Retina (tissue), 1 donor: Measurements from ENCODE around the gene PTPN11.
"Not testable (repeated sequence)": the region's sequence is repeated elsewhere in the genome, so short reads cannot be mapped to it uniquely, and the experiment has no call there.

ENCODE experiments used
- DNase-seq: peaks from one replicate; pipeline ENCODE4 v3.0.0-alpha.2; 2016

The PTPN11 gene

DNA sequence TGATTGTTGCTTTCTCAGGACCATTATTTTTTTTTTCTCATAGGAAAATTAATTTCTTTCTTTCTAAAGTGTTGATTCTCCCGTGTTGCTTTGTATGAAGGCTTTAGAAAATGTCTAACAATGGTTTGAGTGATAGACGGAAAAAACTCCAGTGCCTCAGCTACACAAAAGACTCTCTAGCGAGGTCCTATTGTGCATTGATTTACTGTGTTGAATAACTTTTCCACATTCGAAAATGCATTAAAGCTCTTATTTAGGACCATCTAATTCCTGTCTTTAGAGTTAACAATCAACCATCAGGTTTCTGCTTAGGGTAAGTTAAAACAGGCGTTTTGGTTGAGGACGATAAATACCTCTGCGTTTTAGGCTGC lies 99.6 kb downstream of the PTPN11 start:
- DNase-seq: no peak

DNA sequence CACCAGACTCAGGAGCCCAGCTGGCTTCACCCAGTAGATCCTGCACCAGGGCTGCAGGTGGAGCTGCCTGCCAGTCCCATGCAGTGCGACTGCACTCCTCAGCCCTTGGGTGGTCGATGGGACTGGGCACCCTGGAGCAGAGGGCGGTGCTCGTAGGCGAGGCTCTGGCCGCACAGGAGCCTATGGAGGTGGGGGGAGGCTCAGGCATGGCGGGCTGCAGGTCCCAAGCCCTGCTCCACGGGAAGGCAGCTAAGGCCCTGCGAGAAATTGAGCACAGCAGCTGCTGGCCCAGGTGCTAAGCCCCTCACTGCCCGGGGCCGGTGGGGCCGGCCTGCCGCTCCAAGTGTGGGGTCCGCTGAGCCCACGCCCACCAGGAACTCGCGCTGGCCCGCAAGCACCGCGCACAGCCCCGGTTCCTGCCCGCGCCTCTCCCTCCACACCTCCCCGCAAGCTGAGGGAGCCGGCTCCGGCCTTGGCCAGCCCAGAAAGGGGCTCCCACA lies 101.1 kb downstream of the PTPN11 start:
- DNase-seq: not testable (repeated sequence)

DNA sequence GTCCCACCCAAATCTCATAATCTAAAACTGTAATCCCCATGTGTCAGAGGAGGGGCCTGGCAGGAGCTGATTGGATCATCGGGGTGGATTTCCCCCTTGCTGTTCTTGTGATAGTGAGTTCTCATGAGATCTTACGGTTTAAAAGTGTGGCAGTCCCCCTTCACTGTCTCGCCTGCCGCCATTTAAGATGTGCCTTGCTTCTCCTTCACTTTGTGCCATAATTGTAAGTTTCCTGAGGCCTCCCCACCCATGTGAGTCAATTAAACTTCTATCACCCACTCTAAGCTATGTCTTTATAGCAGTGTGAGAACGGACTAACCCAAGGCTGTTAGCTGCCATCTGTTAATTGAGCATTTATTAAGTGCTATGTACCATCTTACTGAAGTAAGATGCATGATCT lies 105.1 kb downstream of the PTPN11 start:
- no peak for DNase-seq

DNA sequence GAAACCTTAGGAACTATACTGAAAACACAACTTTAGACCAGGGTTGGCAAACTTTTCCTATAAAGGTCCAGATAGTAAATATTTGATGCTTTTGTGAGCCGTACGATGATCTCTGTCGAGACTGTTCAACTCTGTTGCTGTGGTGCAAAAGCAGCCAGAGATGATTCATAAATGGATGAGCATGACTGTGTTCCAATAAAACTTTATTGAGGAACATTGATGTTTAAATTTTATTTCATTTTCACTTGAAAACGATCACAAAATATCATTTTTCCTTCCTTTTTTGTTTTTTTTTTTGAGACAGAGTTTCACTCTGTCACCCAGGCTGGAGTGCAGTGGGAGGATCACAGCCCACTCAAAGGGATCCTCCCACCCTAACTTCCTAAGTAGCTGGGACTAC lies 105.5 kb downstream of the PTPN11 start:
- no peak for DNase-seq

DNA sequence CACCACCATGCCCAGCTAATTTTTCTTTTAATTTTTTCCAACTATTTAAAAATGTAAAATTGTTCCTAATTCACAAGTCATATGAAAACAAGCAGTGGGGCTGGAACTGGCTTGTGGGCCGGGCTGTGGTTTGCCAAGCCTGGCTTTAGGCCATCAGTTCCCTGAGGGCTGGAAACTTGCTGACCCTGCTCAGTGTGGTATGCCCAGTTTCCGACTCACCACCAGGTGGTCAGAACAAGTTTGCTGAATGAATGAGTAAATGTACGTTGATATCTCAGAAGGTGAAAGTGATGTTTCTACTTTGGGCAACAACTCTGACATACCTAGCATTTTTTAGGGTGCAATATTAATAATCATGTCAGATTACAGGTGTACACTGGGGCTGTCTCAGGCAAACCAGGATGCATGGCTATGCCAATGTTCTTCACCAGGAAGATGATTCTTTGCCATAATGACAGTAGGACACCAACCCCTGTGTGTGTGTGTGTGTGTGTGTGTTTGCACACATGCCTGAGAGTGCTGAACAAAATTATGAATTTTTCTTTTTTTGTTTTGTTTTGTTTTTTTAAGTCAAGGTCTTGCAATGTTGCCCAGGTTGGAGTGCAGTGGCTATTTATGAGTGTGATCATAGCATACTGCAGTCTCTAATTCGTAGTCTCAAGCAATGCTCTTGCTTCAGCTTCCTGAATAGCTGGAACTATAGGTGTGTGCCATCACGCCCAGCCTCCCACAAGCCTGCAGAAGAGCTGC lies 106.1 kb downstream of the PTPN11 start:
- DNase-seq: no peak

DNA sequence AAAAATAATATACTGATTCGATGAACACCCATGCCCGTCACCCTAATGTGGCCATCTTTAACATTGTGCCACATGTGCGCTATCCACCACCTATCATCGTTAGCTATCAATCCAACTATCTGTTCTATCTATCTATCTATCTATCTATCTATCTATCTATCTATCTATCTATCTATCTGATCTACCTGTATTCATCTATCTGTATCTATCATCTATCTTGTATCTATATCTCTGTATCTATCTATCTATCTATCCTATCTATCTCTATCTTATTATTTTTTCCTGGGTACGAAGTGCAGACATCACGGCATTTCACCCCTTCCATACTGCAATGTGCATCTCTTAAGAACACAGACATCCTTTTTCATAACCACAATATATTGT lies 106.7 kb downstream of the PTPN11 start:
- no peak for DNase-seq

DNA sequence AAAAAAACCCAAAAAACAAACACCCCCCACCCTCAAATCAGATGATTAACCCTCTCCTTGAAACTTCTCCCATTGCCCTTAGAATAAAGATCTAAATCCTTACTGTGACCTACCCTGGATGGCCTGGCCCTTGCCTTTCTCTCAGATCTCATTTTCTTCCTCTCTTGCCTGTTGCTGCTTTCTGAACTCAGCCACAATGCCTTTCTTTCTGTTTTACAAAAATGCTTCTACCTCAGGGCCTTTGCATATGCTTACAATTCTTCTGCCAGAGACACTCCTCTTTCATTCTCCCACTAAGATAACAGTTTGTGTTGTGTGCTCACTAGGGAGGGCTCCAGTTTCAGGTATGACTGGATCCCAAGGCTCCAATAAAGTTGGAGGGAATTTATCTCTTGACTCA lies 108.3 kb downstream of the PTPN11 start:
- DNase-seq: no peak

DNA sequence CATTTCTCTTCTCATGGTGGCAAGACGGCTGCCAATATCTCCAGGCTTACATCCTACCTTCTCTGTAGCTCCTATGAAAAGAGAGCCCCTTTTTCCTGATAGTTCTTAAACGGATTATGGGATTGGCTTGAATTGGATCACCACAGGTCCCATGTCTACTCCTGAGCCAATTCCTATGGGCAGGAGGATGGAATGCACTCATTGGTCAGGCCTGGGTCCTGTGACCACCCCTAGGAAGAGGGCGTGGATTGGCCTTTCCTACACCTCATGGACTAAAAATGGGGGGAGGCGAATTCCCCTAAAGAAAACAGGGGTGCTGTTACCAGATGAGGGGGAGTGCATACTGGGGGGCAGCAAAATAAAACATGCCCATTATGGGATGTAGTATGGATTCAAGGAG lies 108.8 kb downstream of the PTPN11 start:
- DNase-seq: no peak

DNA sequence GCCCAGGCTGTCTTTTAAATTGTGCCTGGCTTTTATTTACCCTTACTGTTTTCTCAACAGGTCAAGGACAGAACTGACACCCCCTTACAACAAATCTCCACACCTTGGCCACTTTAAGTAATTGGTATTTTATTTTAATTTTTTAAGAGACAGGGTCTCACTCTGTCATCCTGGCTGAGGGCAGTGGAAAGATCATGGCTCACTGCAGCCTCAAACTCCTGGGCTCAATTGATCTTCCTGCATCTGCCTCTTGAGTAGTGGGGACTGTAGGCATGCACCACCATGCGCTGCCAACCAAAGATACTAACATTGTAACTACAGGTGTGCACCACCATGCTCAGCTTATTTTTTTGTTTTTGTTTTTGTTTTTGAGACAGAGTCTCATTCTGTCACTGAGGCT lies 109.8 kb downstream of the PTPN11 start:
- no peak for DNase-seq

DNA sequence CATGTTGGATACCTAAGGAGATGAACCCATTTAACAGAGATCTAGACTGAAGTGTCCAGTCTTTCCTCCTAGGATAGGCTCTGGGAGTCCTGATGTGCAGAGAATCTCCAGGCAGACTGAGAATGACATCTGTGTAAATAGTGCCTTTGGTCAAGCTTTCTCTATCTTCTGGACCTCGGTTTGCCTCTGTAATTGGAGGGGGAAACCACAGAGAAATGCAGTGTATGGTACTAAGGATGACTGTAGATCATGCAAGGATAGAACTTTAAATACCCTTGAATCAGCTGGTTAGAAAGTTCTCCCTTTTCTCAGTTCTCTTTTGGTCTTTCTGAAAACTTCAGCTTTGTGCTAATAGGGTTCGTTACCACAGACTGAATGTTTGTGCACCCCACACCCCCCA lies 112.2 kb downstream of the PTPN11 start:
- DNase-seq: no peak

DNA sequence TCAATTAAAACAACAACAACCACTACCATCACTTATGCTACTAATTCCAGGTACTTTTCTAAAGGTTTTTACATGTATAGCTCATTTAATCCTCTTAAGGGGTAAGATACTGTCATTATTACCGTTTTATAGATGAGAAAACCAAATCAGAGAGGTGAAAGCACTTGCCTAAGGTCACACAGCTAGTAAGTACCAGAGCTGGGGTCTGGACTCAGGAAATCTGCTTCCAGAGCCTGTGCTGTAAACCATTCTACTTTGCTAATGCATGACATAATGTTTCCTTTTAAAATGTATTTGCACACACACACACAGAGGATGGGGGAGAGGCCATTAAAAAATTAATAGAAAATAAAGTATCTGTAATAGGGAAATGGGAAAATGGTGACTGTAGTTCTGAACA lies 113.4 kb downstream of the PTPN11 start:
- DNase-seq: no peak

DNA sequence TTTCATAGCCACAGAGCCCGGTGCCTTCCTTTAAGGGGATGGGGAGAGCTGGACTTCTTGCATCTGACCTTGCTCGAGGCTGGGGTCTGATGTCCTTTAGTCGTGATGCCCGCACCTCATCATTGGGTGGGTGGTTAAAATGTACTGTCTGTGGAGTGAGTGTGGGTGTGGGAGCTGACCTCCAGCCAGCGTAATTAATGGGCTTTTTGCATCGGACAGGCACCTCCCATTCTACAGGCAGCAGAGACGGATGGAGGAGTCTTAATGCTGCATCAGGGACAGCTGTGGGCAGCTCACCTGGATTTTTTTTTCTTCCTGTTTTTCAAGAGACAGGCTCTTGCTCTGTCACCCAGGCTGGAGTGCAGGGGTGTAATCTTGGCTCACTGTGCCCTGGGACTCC lies 114.8 kb downstream of the PTPN11 start:
- DNase-seq: no peak

DNA sequence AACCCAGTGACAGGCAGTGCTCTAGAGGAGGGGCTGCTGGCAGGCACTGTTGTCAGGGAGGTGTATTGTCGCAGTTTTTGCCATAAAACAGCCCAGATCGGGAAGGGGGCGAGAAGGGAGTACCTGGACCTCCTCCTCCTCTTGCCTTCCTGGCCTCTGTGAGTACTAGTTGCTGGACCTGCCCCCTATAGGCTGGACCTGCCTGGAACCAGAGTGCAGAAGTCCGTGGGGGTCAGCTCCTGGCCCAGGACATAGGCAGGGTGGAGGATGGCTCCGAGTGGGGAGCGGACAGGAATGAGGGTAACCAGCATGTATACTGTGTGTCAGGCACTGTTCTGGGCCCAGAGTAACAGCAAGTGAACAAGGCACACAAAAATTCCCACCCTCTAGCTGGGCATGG lies 116.3 kb downstream of the PTPN11 start:
- no peak for DNase-seq

DNA sequence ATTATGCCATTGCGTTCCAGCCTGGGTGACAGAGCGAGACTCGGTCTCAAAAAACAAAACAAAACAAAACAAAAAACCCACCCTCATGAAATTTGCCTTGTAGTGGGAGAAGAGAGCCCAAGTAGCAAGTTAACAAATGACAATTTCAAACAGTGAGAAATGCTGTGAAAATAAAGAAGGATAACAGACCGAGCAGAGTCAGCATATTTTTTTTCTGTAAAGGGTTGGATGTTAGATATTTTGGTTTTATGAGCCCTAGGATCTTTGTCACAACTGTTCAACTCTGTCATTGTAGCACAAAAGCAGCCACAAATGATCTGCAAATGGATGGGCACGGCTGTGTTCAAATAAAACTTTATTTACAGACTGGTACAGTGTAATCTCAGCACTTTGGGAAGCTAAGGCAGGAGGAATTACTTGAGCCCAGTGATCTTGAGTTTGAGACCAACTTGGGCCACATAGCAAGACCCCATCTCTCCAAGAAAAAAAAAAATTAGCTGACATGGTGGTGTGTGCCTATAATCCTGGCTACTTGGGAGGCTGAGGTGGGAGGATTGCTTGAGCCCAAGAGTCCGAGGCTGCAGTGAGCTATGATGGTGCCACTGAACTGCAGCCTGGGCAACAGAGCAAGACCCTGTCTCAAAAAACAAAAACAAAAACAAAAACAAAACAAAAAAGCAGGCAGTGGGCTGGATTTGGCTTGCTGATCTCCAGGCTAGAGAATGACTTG lies 117.1 kb downstream of the PTPN11 start:
- no peak for DNase-seq

DNA sequence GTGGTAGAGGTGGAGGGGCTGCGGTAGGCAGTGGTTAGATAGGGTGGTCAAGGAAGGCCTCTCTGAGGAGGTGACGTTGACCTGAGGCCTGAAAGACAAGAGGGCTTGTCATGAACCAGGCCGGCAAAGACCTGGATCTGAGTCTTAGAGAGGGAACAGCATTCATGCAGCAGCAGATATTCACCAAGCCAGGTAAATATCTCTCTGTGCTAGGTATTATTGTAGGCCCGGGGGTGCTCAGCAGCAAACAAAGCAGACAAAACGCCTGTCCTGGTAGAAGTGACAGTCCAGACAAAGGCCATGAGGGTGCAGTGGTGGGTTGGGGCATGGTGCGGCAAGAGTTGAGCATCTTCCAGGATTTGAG lies 117.6 kb downstream of the PTPN11 start:
- no peak for DNase-seq

DNA sequence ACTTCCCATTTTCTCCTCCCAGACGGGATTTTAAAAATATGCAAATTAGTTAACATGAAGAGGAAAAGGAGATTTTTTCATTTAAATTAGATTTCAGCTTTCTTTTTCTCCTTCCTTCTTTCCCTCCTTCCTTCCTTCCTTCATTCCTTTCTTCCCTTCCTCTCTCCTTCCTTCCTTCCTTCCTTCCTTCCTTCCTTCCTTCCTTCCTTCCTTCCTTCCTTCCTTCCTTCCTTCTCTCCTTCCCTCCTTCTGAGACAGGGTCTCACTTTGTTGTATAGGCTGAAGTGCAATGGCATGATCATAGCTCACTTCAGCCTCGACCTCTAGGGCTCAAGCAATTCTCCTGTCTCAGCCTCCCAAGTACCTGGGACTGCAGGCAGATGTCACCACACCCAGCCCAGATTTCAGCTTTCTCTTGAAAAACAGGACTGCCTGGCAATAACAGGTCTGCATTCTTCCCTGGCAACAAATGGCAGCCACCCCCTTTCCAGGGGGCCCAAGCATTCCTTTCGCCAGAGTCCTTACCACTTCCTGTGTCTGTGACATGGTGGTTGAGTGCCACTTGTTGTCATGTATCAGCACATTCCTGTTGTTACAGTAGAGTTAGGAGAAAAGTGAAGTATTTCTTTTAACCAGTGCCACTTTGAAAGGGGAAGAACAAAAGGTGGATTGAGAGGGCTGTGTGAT lies 119.1 kb downstream of the PTPN11 start:
- no peak for DNase-seq

DNA sequence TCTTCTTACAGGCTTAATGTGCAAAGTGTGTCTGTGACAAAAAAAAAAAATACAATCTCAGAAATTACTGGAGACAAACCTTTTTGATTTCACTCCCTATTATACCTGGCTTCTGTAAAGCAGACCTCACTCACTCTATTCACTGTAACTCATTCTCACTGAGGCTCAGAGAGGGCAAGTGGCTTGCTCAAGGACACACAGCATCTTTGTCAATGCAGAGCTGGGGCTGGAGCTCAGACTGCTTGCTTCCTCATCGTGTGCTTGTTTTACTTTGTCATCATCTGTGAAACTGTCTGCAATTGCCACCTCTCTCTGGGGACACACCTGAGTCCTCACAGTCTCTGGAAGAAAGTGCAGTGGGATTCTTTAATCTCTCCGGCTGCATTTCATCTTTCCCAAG lies 120.0 kb downstream of the PTPN11 start:
- DNase-seq: no peak

DNA sequence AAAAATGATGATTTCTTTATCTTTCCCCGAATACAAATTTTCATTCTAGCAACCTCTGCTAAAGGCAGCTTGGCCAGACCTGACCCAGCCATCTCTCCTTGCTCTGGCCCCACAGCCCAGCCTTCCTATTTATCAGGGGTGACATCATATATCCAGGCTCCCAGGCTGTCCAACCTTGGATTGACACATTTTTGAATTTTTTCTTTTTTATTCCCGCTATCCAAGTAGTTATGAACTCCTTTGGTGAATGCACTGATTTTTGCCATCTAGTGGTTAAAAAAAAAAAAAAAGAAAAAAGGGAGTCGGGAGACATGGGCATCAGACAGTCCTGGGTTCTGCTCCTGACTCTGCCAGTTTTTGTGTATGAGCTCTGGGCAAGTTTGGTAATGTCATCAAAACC lies 120.5 kb downstream of the PTPN11 start:
- DNase-seq: no peak

DNA sequence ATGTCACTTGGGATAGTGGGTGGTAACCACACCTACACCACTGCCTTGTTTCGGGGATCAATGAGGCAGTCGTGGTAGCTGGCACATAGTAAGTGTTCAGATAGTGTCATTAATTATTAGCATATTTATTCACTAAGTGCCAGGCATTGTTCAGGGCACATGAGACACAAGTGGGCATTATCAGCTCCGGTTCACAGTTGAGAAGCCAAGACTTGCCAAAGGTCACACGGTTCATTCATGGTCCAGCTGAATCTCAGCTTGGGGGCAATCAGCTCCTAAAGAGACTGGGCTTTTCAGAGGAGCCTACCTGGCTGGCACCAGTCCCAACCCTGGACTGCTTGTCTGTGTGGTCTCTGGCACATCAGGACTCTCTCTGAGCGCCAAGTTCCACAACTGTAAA lies 121.3 kb downstream of the PTPN11 start:
- DNase-seq: no peak

DNA sequence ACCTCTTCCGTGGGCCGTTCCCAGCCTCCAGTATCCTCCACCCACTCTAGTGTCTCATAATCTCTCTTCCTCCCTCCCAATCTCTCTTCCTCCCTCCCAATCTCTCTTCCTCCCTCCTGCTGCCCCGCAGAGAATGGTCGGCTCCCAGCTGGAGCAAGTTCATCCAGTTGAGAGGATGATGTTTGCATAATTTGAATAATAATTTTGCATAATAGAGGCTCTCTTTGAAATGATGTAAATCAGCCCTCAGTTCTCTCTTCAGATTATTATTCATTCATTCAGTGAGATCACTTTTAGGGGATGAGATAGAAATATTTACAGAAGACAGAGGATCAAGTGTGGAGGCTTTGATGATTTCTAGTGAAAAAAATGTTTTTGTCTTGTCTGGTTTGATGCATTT lies 125.0 kb downstream of the PTPN11 start:
- DNase-seq: no peak

DNA sequence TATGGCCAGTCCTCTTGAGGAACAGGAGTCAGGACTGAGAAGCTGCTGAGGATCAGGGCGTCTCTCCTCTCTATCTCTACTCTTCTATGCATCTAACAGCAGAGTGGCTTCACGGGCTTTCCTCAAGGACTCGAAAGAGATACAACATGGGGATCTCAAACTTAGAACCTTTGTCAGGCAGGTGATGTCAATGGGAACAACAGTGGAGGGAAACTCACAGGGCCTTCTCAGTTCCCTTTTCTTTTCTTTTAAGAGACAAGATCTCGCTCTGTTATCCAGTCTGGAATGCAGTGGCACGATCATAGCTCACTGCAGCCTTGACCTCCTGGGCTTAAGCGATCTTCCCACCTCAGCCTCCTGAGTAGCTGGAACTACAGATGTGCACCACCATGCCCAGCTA lies 127.6 kb downstream of the PTPN11 start:
- no peak for DNase-seq

DNA sequence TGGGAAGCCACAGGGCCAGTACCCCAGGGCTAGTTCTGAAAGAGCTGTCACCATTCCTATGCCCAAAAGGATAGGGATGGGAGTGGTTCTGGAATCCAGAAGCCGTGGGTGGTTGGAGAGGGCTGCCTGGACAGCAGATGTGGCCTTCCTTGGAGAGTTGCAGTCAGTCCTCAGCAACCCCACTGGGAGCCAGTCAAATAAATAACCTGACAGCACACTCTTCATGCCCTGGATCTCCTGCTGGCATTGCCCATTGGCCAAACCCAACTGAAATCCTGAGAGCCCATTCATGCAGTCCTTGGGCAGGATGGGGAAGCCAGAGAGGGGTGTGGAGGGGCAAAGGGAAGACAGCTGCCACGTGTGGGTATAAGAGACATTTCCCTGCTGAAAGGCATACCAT lies 128.2 kb downstream of the PTPN11 start:
- no peak for DNase-seq

DNA sequence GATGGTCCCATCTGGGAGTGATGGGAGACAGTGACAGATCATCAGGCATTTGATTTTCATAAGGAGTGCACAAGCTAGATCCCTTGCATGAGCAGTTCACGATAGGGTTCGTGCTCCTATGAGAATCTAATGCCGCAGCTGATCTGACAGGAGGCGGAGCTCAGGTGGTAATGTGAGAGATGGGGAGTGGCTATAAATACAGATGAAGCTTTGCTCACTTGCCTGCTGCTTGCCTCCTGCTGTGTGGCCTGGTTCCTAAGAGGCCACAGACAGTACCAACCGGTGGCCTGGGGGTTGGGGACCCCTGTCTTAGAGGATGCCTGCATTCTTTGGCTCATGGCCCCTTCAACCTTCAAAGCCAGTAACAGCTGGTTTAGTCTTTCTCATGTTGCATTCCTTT lies 130.3 kb downstream of the PTPN11 start:
- no peak for DNase-seq

DNA sequence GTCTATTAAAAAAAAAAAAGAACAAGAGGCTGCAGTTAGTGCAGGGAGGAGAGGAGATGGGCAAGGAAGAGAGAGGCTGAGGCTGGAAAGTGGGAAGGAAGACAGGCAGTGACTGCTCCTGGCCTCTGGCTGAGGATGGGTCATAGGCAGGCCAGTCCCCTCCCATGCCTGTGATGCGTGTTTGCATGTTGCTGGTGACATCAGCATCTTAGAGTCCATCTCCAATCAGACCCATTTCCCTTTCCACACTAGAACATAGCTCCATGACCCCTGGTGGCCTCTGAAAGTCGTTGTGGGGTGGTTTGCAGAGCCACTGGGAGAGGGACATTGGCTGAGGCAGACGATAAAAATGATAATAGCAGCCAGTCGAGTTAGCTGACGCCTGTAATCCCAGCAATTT lies 132.9 kb downstream of the PTPN11 start:
- DNase-seq: no peak
